Ishikawa (cell line): ENCODE data around the gene CLNS1A.

Experiments
- CEBPB ChIP-seq: IDR thresholded peaks from 2 replicates; pipeline ENCODE4 v1.6.1; 2012
- CREB1 ChIP-seq: IDR thresholded peaks from 2 replicates; pipeline ENCODE4 v1.6.1; 2012; ENCODE audit warnings: low read depth
- EGR1 ChIP-seq: IDR thresholded peaks from 2 replicates; pipeline ENCODE4 v1.6.1; 2012
- EP300 ChIP-seq: IDR thresholded peaks from 2 replicates; pipeline ENCODE4 v1.6.1; 2012; ENCODE audit warnings: borderline replicate concordance
- FOXM1 ChIP-seq: IDR thresholded peaks from 2 replicates; pipeline ENCODE4 v1.6.1; 2012; ENCODE audit warnings: low read depth, borderline replicate concordance
- MAX ChIP-seq: IDR thresholded peaks from 2 replicates; pipeline ENCODE4 v1.6.1; 2012
- NFIC ChIP-seq: IDR thresholded peaks from 2 replicates; pipeline ENCODE4 v1.6.1; 2012
- RAD21 ChIP-seq: IDR thresholded peaks from 2 replicates; pipeline ENCODE4 v1.6.1; 2012; ENCODE audit warnings: low read depth
- REST ChIP-seq: IDR thresholded peaks from 2 replicates; pipeline ENCODE4 v1.6.1; 2012; ENCODE audit warnings: low read depth, mild to moderate bottlenecking
- TAF1 ChIP-seq: IDR thresholded peaks from 2 replicates; pipeline ENCODE4 v1.6.1; 2012; ENCODE audit warnings: low read depth, mild to moderate bottlenecking
- TCF12 ChIP-seq: IDR thresholded peaks from 2 replicates; pipeline ENCODE4 v1.6.1; 2012; ENCODE audit warnings: low read depth
- TEAD4 ChIP-seq: IDR thresholded peaks from 2 replicates; pipeline ENCODE4 v1.6.1; 2012
- USF1 ChIP-seq: IDR thresholded peaks from 2 replicates; pipeline ENCODE4 v1.6.1; 2012
- YY1 ChIP-seq: IDR thresholded peaks from 2 replicates; pipeline ENCODE4 v1.6.1; 2012; ENCODE audit warnings: low read depth
- ZBTB7A ChIP-seq: IDR thresholded peaks from 2 replicates; pipeline ENCODE4 v1.6.1; 2012; ENCODE audit warnings: low read depth

The CLNS1A gene

GRCh38 chr11:77590194-77590782, 47.3 kb downstream of the CLNS1A start:
- TF ChIP-seq YY1 (no peak), TAF1 (no peak), CEBPB (no peak), FOXM1 (no peak), TEAD4 (no peak), CREB1 (no peak), RAD21 (no peak), EGR1 (no peak), USF1 (no peak), TCF12 (no peak), EP300 (no peak), REST (no peak), NFIC (no peak), MAX (no peak), ZBTB7A (no peak)

- TF ChIP-seq USF1 = peak; percentile 3; the same call in 1 of the 2 replicates
- TF ChIP-seq TCF12 = no peak; the same call in 1 of the 2 replicates
- TF ChIP-seq YY1 = 0 out of 2 replicates have a peak, but pooled peaks have one; percentile 9
Measured at GRCh38 chr11:77589521-77590193, 47.9 kb downstream of the CLNS1A start, which contains the start of gene AQP11. AQP11 (plus strand) TSS chr11:77589953; CDS start chr11:77589993, 40 bp downstream.

- peak; percentile 57 for TF ChIP-seq TAF1
- 0 out of 2 replicates have a peak, but pooled peaks have one; percentile 20 for TF ChIP-seq EGR1
- TF ChIP-seq YY1 = no peak
- no peak for TF ChIP-seq ZBTB7A
- TF ChIP-seq EP300 = no peak
- no peak for TF ChIP-seq REST
- TF ChIP-seq TCF12 = no peak
- TF ChIP-seq MAX = 0 out of 2 replicates have a peak, but pooled peaks have one; percentile 83
Measured at GRCh38 chr11:77589181-77589520, 48.4 kb downstream of the CLNS1A start.

- TF ChIP-seq MAX (no peak), USF1 (0 out of 2 replicates have a peak, but pooled peaks have one; percentile 17), TAF1 (no peak), TEAD4 (no peak), YY1 (no peak), NFIC (no peak)
Measured at GRCh38 chr11:77580712-77581337, 56.8 kb downstream of the CLNS1A start.

GRCh38 chr11:77569676-77570070, 67.9 kb downstream of the CLNS1A start:
- TF ChIP-seq TEAD4 (no peak), EP300 (no peak), RAD21 (no peak), FOXM1 (no peak), TAF1 (no peak), CREB1 (no peak), CEBPB (no peak), MAX (no peak), EGR1 (no peak), TCF12 (no peak), ZBTB7A (no peak), YY1 (no peak), USF1 (no peak), REST (no peak), NFIC (no peak)
